HPDE6-E6E7 (cell line): Measurements from ENCODE around the gene R3HDM1.
"Not testable (repeated sequence)": the region's sequence is repeated elsewhere in the genome, so short reads cannot be mapped to it uniquely, and the experiment has no call there.

Experiments used
- DNase-seq: peaks from one replicate; pipeline ENCODE4 v3.0.0; 2011; ENCODE audit warnings: missing footprints; ENCODE audit errors: extremely low spot score

The R3HDM1 gene

GRCh38 chr2:135641156-135642068 lies 110.1 kb downstream of the R3HDM1 start:
- DNase-seq = no peak

- no peak for DNase-seq
Measured at GRCh38 chr2:135647836-135648579, 116.7 kb downstream of the R3HDM1 start.

- no peak for DNase-seq
Measured at GRCh38 chr2:135650721-135651120, 119.4 kb downstream of the R3HDM1 start.

- DNase-seq = no peak
Measured at GRCh38 chr2:135651717-135652116, 120.4 kb downstream of the R3HDM1 start.

GRCh38 chr2:135654239-135654638 lies 123.0 kb downstream of the R3HDM1 start:
- not testable (repeated sequence) for DNase-seq

- DNase-seq = no peak
Measured at GRCh38 chr2:135657806-135658582, 126.7 kb downstream of the R3HDM1 start.

GRCh38 chr2:135662088-135662487 lies 130.8 kb downstream of the R3HDM1 start:
- DNase-seq = no peak

- DNase-seq = no peak
Measured at GRCh38 chr2:135663148-135663700, 131.9 kb downstream of the R3HDM1 start.

GRCh38 chr2:135664623-135665068 lies 133.4 kb downstream of the R3HDM1 start:
- no peak for DNase-seq

- DNase-seq = no peak
Measured at GRCh38 chr2:135667045-135667444, 135.8 kb downstream of the R3HDM1 start.

- no peak for DNase-seq
Measured at GRCh38 chr2:135674453-135674852, 143.2 kb downstream of the R3HDM1 start.

GRCh38 chr2:135676031-135676430 lies 144.7 kb downstream of the R3HDM1 start:
- no peak for DNase-seq

- DNase-seq = no peak
Measured at GRCh38 chr2:135679125-135679524, 147.8 kb downstream of the R3HDM1 start.

GRCh38 chr2:135685361-135685760 lies 154.1 kb downstream of the R3HDM1 start:
- DNase-seq = no peak

GRCh38 chr2:135688978-135689377 lies 157.7 kb downstream of the R3HDM1 start:
- no peak for DNase-seq

GRCh38 chr2:135689679-135690078 lies 158.4 kb downstream of the R3HDM1 start:
- DNase-seq = no peak

GRCh38 chr2:135694711-135695110 lies 163.4 kb downstream of the R3HDM1 start:
- DNase-seq = no peak

GRCh38 chr2:135698838-135699237 lies 167.6 kb downstream of the R3HDM1 start:
- no peak for DNase-seq

- DNase-seq = no peak
Measured at GRCh38 chr2:135701442-135701841, 170.2 kb downstream of the R3HDM1 start.

- no peak for DNase-seq
Measured at GRCh38 chr2:135703300-135703699, 172.0 kb downstream of the R3HDM1 start.

- DNase-seq = not testable (repeated sequence)
Measured at GRCh38 chr2:135704075-135704474, 172.8 kb downstream of the R3HDM1 start.

GRCh38 chr2:135708159-135708558 lies 176.9 kb downstream of the R3HDM1 start:
- DNase-seq = no peak
